A549 (cell line): Measurements from ENCODE around the gene ARHGAP10. TPM values are rescaled to one million over a fixed set of nuclear protein-coding genes. Genes with fewer than 3 reads are reported as not detected.

Source experiments
- ATAC-seq, 2 experiments: fragments of 200-7000 bp in 1 of 2; fragments of >200 bp in 1 of 2; cut with Nextera tagmentation in 1 of 2; cut with Tn5 transposase in 1 of 2; 3 replicates each; pipeline versions ENCODE4 v1.8.0 to v1.9.1; 2018 to 2020; ENCODE audit warnings: mild to moderate bottlenecking in 1 of 2, moderate library complexity in 1 of 2
- CTCF ChIA-PET: fragments of 300-600 bp; sonication (Branson Sonifier 250); formaldehyde crosslinking; extraction: SDS; loops from one replicate; lab custom pipeline; 2021; ENCODE audit warnings: antibody characterized with exemption, inconsistent platforms; lab: Yijun Ruan, JAX
- POLR2A ChIA-PET: fragments of 350-600 bp; formaldehyde crosslinking; extraction: SDS; loops from one replicate; lab custom pipeline; 2021; ENCODE audit warnings: antibody characterized with exemption, inconsistent platforms; lab: Yijun Ruan, JAX
- DNase-seq, 2 experiments: peaks; one replicate each; pipeline versions ENCODE4 v3.0.0 to v3.0.0-alpha.2; 2011 to 2016; ENCODE audit warnings: low read depth in 1 of 2, low spot score in 1 of 2
- FAIRE-seq: peaks from 2 replicates; lab custom pipeline; 2011; peaks lifted over from hg19 to GRCh38; lab: Jason Lieb, UNC
- H3K27ac ChIP-seq, 2 experiments: fragments of >200 bp; sonication (Bioruptor Twin); formaldehyde crosslinking; 3 replicates each; pipeline ENCODE4 v1.5.1; 2016 to 2017
- H3K4me1 ChIP-seq: fragments of >200 bp; sonication (Bioruptor Twin); formaldehyde crosslinking; 3 replicates; pipeline ENCODE4 v1.6.1; 2016
- H3K4me2 ChIP-seq: fragments of >200 bp; sonication (Bioruptor Twin); formaldehyde crosslinking; 3 replicates; pipeline ENCODE4 v1.6.1; 2016
- H3K4me3 ChIP-seq: fragments of >200 bp; sonication (Bioruptor Twin); formaldehyde crosslinking; 3 replicates; pipeline ENCODE4 v1.5.1; 2016
- H3K9me3 ChIP-seq: fragments of >200 bp; sonication (Bioruptor Twin); formaldehyde crosslinking; 3 replicates; pipeline ENCODE4 v1.6.1; 2016
- CEBPB ChIP-seq, 2 experiments: fragments of >200 bp in 1 of 2; sonication (Bioruptor Twin) in 1 of 2; formaldehyde crosslinking in 1 of 2; IDR thresholded peaks; 2 replicates each; pipeline ENCODE4 v1.6.1; 2012 to 2016
- EHF ChIP-seq: fragments of 250-450 bp; sonication (Bioruptor Pico); IDR thresholded peaks from 2 replicates; pipeline ENCODE4 v1.5.0; 2020; ENCODE audit warnings: mild to moderate bottlenecking
- EP300 ChIP-seq, 2 experiments: fragments of >200 bp; sonication (Bioruptor Twin); formaldehyde crosslinking; IDR thresholded peaks; 2 replicates in 1 of 2; 3 replicates in 1 of 2; pipeline ENCODE4 v1.6.1; 2016 to 2017
- ESRRA ChIP-seq: fragments of 150-350 bp; IDR thresholded peaks from 2 replicates; pipeline ENCODE4 v1.6.1; 2014; ENCODE audit warnings: mild to moderate bottlenecking, low read length, borderline replicate concordance
- FOSL2 ChIP-seq, 2 experiments: fragments of 450-650 bp in 1 of 2; fragments of >200 bp in 1 of 2; sonication (Bioruptor Twin) in 1 of 2; formaldehyde crosslinking; IDR thresholded peaks; 2 replicates each; pipeline versions ENCODE4 v1.5.0 to v1.6.1; 2016 to 2020; ENCODE audit warnings: mild to moderate bottlenecking in 1 of 2, moderate library complexity in 1 of 2
- HOXA7 ChIP-seq: fragments of 250-450 bp; sonication (Bioruptor Pico); IDR thresholded peaks from 2 replicates; pipeline ENCODE4 v1.5.0; 2020; ENCODE audit warnings: mild to moderate bottlenecking, moderate library complexity
- HOXB5 ChIP-seq: fragments of 250-450 bp; sonication (Bioruptor Pico); IDR thresholded peaks from 2 replicates; pipeline ENCODE4 v1.5.0; 2020; ENCODE audit warnings: mild to moderate bottlenecking, moderate library complexity
- KDM1A ChIP-seq: fragments of 200-600 bp; sonication (generic); IDR thresholded peaks from 2 replicates; pipeline ENCODE4 v1.6.1; 2016; ENCODE audit warnings: low read depth, mild to moderate bottlenecking
- MYC ChIP-seq: IDR thresholded peaks from 2 replicates; pipeline ENCODE4 v1.6.1; 2012; ENCODE audit warnings: mild to moderate bottlenecking, inconsistent platforms, low read length, improper control_type of control experiment, borderline replicate concordance
- NFE2L2 ChIP-seq: fragments of 150-350 bp; conservative IDR thresholded peaks from 2 replicates; pipeline ENCODE4 v1.6.1; 2014; ENCODE audit warnings: low read length
- NR3C1 ChIP-seq: fragments of >200 bp; sonication (Bioruptor Twin); formaldehyde crosslinking; IDR thresholded peaks from 3 replicates; pipeline ENCODE4 v1.6.1; 2017
- POLR2A ChIP-seq: IDR thresholded peaks from 2 replicates; pipeline ENCODE4 v1.6.1; 2012; ENCODE audit warnings: mild to moderate bottlenecking, low read length
- RFX5 ChIP-seq: fragments of 450-650 bp; IDR thresholded peaks from 2 replicates; pipeline ENCODE4 v1.7.1; 2014; ENCODE audit warnings: antibody characterized with exemption, mild to moderate bottlenecking, moderate library complexity
- RNF2 ChIP-seq: fragments of 200-600 bp; sonication (generic); IDR thresholded peaks from 2 replicates; pipeline ENCODE4 v1.6.1; 2016; ENCODE audit warnings: low read depth, mild to moderate bottlenecking, antibody characterized with exemption, moderate library complexity, borderline replicate concordance
- TFCP2L1 ChIP-seq: fragments of 250-450 bp; sonication (Bioruptor Pico); IDR thresholded peaks from 2 replicates; pipeline ENCODE4 v1.5.0; 2021; ENCODE audit warnings: mild to moderate bottlenecking
- ZFP36 ChIP-seq: fragments of 450-650 bp; IDR thresholded peaks from 2 replicates; pipeline ENCODE4 v1.6.1; 2014; ENCODE audit warnings: borderline replicate concordance; ENCODE audit not compliant: partially characterized antibody
- WGBS: methylation state at CpG from one replicate; pipeline ENCODE4 v1.1.6; 2017; ENCODE audit errors: missing lambda C conversion rate; 5-methylcytosine and 5-hydroxymethylcytosine counted together
- polyA plus RNA-seq, 4 experiments: library from polyadenylated mRNA; depleted of rRNA in 3 of 4; stranded (reverse); fragments of >200 nt; fragmentation: RNase III in 1 of 4; extraction: RNeasy Plus Mini Kit Qiagen cat#74134 plus additional on column Dnase treatment in 1 of 4; gene quantifications; 2 replicates in 3 of 4; 3 replicates in 1 of 4; pipeline ENCODE4 v1.2.3, GENCODE V29; 2011 to 2017
- TF ChIP-seq, protein P1 (sequence below): fragments of 250-450 bp; sonication (Bioruptor Pico); IDR thresholded peaks from 2 replicates; pipeline ENCODE4 v1.5.0; 2020; ENCODE audit warnings: low read depth, mild to moderate bottlenecking, moderate library complexity
- TF ChIP-seq, protein P2 (sequence below): fragments of >200 bp; sonication (Bioruptor Twin); formaldehyde crosslinking; IDR thresholded peaks from 2 replicates; pipeline ENCODE4 v1.6.1; 2016
- TF ChIP-seq, protein P3 (sequence below): fragments of 200-600 bp; sonication (generic); IDR thresholded peaks from 2 replicates; pipeline ENCODE4 v1.6.1; 2016; ENCODE audit warnings: antibody characterized with exemption, mild to moderate bottlenecking, moderate library complexity
- TF ChIP-seq, protein P4 (sequence below): fragments of >200 bp; sonication (Bioruptor Twin); formaldehyde crosslinking; IDR thresholded peaks from 3 replicates; pipeline ENCODE4 v1.6.1; 2016
- TF ChIP-seq, protein P5 (sequence below): fragments of 150-350 bp; IDR thresholded peaks from 2 replicates; pipeline ENCODE4 v1.6.1; 2014; ENCODE audit warnings: low read depth, mild to moderate bottlenecking, low read length
- TF ChIP-seq, protein P6 (sequence below): IDR thresholded peaks from 2 replicates; pipeline ENCODE4 v1.6.1; 2012

The ARHGAP10 gene
- polyA plus RNA-seq, 2 of the 4 experiments (the other 2 are of a cell fraction) = 7.0 to 7.2 TPM

DNA sequence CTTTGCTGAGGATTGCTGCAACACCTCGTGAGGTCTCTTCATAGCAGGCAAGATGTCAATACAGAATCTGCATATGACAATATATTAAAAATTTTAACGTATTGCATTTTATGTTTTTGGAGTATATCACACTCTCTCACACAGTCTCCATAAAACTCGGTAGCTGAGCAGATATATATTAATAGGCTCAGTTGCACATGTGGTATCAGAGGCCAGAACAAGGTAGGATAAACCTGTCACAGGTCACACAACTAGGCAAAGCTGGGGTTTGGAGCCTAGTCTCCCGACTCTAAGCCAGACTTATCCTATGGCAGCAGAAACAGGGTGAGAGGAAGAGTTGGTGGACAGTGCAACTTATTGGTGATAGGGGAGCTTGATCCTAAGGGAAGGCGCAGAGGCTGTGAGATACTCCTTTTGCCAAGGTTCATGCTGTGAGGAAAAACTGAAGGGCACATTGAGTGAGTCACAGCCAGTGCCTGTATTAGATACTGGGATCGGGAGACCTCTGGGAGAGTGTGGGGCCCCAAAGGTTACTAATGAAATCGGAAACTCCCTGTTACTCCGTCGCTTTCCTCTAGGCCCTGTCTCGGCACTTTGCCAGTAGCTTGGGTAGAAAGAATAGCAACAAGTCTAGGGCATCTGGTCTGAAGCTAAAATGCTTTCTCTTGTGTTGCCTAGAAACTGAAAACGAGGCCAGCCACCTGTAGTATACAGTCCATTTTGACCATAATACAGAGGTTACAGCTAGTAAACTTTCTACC, 195.7 kb downstream of the ARHGAP10 start (continued):
- TF ChIP-seq EP300 (IDR thresholded peaks at IDR 0.05) (no peak), CEBPB (IDR thresholded peaks at IDR 0.05) (no peak), ZFP36 (no peak)
- TF ChIP-seq, protein P1, sequence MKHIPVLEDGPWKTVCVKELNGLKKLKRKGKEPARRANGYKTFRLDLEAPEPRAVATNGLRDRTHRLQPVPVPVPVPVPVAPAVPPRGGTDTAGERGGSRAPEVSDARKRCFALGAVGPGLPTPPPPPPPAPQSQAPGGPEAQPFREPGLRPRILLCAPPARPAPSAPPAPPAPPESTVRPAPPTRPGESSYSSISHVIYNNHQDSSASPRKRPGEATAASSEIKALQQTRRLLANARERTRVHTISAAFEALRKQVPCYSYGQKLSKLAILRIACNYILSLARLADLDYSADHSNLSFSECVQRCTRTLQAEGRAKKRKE (CRISPR knock-in tag) = no peak

DNA sequence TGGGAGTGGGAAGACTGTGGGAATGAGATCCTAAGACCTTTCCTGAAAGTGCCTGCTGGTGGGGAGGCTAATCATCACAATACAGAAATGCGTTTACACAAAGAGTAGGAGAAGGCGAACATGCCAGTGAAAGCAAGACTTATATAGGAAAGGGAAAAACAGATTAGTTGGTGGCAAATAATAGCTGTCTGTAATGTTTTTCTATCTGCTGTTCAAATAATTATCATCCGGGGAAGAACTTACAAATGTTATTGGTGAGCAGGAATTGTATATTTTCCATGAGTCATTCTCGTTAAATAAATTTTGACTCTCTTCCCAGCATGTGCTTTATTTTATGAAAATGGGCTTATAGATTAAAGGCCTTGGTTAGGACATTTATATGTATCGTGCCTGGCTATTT, 196.5 kb downstream of the ARHGAP10 start:
- POLR2A ChIA-PET = no interaction called here
- ATAC-seq (peak in 1 of 2 experiments; percentile 54; a peak in 3 of 6 replicates), FAIRE-seq (no peak)

DNA sequence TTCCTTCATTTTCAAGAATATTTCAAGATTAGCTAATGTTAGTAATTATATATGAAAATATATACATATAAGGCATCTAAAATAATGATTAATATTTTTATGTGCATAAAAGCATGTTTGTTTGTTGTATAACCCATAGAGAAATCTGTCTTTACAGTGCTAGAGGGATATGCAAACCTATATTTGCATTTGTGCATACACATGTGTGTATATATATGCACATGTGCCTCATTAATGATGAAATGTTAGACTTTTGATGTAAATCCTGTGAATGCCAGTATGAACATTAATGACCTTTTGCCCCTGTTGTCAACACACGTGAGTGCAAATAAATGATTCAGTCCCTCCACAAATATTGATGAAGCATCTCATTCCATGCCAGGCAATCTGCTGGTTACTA, 197.9 kb downstream of the ARHGAP10 start:
- ChIA-PET POLR2A (no interaction called here), CTCF (interaction anchor here (0.6 kb wide), 1 partner anchor 240 kb away, joined by 4 read pairs; no protein-coding TSS in a partner anchor)
- no peak for DNase-seq
- TF ChIP-seq MYC (no peak), EHF (CRISPR knock-in tag) (no peak), HOXA7 (no peak), KDM1A (no peak), POLR2A (no peak), RFX5 (no peak)
- H3K4me2 ChIP-seq = no peak overlapping the region
- H3K4me1 ChIP-seq = peaks cover 16% of the 10 kb centered on the region; the same call in 2 of the 3 replicates
- no peaks in the 10 kb centered on the region for H3K9me3 ChIP-seq
- no peak for ATAC-seq
- no peak for FAIRE-seq
- no peak overlapping the region for H3K27ac ChIP-seq
- 31% methylated on average over 1 of the region's 1 CpG for WGBS
- H3K4me3 ChIP-seq = no peak overlapping the region

More for the DNA sequence above, 196.5 kb downstream of the ARHGAP10 start:
- Histone ChIP-seq H3K4me3 (no peak overlapping the region), H3K27ac (peak overlapping the region in 1 of 2 experiments; percentile 37; a peak in 2 of 6 replicates), H3K4me1 (peaks cover 16% of the 10 kb centered on the region; the same call in 2 of the 3 replicates), H3K9me3 (no peaks in the 10 kb centered on the region), H3K4me2 (peak overlapping the region; percentile 35)
- WGBS = 37% methylated on average over 5 of the region's 5 CpGs
- CTCF ChIA-PET = no interaction called here
- TF ChIP-seq FOSL2 (IDR thresholded peaks at IDR 0.05) (no peak), FOSL2 (CRISPR knock-in tag; IDR thresholded peaks at IDR 0.05) (0 out of 2 replicates have a peak, but pooled peaks have one; percentile 11)
- TF ChIP-seq, protein P2, sequence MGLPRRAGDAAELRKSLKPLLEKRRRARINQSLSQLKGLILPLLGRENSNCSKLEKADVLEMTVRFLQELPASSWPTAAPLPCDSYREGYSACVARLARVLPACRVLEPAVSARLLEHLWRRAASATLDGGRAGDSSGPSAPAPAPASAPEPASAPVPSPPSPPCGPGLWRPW = no peak
- DNase-seq = no peak

DNA sequence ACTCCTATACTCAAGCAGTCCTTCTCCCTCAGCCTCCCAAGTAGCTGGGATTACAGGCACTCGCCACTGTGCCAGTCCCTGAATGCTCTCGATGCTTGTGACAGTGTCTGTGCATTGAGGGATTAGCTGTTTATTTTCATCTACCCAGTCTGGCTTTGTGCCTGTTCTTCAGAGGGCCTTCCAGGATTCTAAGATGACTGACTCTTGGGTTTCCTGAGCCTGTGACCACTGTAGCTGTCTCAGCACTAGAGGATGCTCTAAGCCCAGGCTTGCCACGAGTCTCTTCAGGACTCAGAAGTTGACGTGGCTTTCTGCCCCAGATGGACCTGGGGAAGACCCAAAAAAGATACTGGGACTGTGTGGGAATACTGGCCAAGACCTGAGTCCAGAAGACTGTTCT, 201.4 kb downstream of the ARHGAP10 start:
- H3K9me3 ChIP-seq = no peaks in the 10 kb centered on the region
- ATAC-seq (0 out of 6 replicates have a peak, but pooled peaks of 1 of the 2 experiments have one; percentile 23), DNase-seq (no peak), FAIRE-seq (no peak)
- no peak overlapping the region for H3K4me3 ChIP-seq
- no peak overlapping the region for H3K4me2 ChIP-seq
- ChIA-PET CTCF (no interaction called here), POLR2A (no interaction called here)
- 79% methylated on average over 3 of the region's 4 CpGs for WGBS
- H3K4me1 ChIP-seq = peaks cover 12% of the 10 kb centered on the region; the same call in 2 of the 3 replicates
- H3K27ac ChIP-seq = no peak overlapping the region
- TF ChIP-seq HOXB5 (CRISPR knock-in tag) (no peak), KDM1A (no peak), RFX5 (no peak), NR3C1 (no peak), ESRRA (no peak), TFCP2L1 (CRISPR knock-in tag) (no peak), EP300 (IDR thresholded peaks at IDR 0.05) (no peak), HOXA7 (no peak), RNF2 (no peak), NFE2L2 (no peak)
- TF ChIP-seq, protein P3, sequence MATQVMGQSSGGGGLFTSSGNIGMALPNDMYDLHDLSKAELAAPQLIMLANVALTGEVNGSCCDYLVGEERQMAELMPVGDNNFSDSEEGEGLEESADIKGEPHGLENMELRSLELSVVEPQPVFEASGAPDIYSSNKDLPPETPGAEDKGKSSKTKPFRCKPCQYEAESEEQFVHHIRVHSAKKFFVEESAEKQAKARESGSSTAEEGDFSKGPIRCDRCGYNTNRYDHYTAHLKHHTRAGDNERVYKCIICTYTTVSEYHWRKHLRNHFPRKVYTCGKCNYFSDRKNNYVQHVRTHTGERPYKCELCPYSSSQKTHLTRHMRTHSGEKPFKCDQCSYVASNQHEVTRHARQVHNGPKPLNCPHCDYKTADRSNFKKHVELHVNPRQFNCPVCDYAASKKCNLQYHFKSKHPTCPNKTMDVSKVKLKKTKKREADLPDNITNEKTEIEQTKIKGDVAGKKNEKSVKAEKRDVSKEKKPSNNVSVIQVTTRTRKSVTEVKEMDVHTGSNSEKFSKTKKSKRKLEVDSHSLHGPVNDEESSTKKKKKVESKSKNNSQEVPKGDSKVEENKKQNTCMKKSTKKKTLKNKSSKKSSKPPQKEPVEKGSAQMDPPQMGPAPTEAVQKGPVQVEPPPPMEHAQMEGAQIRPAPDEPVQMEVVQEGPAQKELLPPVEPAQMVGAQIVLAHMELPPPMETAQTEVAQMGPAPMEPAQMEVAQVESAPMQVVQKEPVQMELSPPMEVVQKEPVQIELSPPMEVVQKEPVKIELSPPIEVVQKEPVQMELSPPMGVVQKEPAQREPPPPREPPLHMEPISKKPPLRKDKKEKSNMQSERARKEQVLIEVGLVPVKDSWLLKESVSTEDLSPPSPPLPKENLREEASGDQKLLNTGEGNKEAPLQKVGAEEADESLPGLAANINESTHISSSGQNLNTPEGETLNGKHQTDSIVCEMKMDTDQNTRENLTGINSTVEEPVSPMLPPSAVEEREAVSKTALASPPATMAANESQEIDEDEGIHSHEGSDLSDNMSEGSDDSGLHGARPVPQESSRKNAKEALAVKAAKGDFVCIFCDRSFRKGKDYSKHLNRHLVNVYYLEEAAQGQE = no peak
- TF ChIP-seq, protein P4, sequence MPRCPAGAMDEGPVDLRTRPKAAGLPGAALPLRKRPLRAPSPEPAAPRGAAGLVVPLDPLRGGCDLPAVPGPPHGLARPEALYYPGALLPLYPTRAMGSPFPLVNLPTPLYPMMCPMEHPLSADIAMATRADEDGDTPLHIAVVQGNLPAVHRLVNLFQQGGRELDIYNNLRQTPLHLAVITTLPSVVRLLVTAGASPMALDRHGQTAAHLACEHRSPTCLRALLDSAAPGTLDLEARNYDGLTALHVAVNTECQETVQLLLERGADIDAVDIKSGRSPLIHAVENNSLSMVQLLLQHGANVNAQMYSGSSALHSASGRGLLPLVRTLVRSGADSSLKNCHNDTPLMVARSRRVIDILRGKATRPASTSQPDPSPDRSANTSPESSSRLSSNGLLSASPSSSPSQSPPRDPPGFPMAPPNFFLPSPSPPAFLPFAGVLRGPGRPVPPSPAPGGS = no peak
- TF ChIP-seq, protein P5, sequence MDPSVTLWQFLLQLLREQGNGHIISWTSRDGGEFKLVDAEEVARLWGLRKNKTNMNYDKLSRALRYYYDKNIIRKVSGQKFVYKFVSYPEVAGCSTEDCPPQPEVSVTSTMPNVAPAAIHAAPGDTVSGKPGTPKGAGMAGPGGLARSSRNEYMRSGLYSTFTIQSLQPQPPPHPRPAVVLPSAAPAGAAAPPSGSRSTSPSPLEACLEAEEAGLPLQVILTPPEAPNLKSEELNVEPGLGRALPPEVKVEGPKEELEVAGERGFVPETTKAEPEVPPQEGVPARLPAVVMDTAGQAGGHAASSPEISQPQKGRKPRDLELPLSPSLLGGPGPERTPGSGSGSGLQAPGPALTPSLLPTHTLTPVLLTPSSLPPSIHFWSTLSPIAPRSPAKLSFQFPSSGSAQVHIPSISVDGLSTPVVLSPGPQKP = no peak
- TF ChIP-seq, protein P2 = no peak
- TF ChIP-seq, protein P6, sequence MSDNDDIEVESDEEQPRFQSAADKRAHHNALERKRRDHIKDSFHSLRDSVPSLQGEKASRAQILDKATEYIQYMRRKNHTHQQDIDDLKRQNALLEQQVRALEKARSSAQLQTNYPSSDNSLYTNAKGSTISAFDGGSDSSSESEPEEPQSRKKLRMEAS = no peak
